Prostate gland (tissue), 2 donors: ENCODE measurements around the gene HNRNPLL.

Source experiments
- POLR2AphosphoS5 ChIP-seq: sonication (generic); formaldehyde crosslinking; IDR thresholded peaks from one replicate; pipeline ENCODE4 v1.6.1; 2017; ENCODE audit warnings: antibody characterized with exemption
- TF ChIP-seq, protein P1 (sequence below), 4 experiments: fragments of 200-600 bp in 2 of 4; fragments of 450-650 bp in 2 of 4; sonication (generic) in 2 of 4; IDR thresholded peaks; 1 replicate in 3 of 4; 2 replicates in 1 of 4; pipeline ENCODE4 v1.5.1; 2016 to 2019; ENCODE audit warnings: antibody characterized with exemption in 4 of 4, mild to moderate bottlenecking in 2 of 4, moderate library complexity in 2 of 4

GRCh38 chr2:38650012-38650411 lies 47.3 kb upstream of the HNRNPLL start:
- TF ChIP-seq, protein P1, sequence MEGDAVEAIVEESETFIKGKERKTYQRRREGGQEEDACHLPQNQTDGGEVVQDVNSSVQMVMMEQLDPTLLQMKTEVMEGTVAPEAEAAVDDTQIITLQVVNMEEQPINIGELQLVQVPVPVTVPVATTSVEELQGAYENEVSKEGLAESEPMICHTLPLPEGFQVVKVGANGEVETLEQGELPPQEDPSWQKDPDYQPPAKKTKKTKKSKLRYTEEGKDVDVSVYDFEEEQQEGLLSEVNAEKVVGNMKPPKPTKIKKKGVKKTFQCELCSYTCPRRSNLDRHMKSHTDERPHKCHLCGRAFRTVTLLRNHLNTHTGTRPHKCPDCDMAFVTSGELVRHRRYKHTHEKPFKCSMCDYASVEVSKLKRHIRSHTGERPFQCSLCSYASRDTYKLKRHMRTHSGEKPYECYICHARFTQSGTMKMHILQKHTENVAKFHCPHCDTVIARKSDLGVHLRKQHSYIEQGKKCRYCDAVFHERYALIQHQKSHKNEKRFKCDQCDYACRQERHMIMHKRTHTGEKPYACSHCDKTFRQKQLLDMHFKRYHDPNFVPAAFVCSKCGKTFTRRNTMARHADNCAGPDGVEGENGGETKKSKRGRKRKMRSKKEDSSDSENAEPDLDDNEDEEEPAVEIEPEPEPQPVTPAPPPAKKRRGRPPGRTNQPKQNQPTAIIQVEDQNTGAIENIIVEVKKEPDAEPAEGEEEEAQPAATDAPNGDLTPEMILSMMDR (IDR thresholded peaks at IDR 0.05), result no peak
- TF ChIP-seq POLR2AphosphoS5, result no peak
